ENCODE measurements around the gene NECTIN1. TPM values are rescaled to one million over a fixed set of nuclear protein-coding genes. Genes with fewer than 3 reads are reported as not detected.

NECTIN1 gene
- total and polyA plus RNA-seq, 2 of the 4 experiments (the other 2 are of a cell fraction): 2.3 to 4.2 TPM

DNA sequence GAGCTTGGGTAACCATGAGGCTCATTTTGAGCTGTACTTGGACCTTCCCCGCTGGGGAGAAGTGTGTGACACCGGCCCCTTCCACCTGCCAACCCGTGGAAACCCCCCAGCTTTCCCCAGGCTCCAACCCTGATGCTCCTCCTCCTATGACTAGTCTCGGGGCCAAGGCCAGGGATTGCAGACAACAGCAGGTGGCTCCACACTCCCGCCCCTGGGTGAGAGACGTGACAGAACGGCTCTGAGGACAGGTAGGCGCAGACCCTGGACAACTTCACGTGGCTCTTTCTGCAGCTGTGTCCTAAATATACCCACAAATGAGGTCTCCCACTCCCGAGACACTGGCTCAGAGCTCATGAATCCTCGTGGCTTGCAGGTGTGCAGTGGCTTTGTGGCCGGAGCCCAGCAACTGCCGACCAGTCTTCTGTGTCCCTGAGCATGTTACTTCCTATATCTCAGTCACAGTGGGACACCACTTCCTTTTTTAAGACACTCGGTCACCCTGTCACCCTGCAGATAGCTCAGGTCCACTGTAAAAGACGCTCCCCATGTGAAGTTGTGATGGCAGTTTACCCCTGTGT is 55.2 kb downstream of the NECTIN1 start:
- Histone ChIP-seq H3K4me3 (ENCODE audit: insufficient read depth, low read depth, low read length) (no peak overlapping the region), H3K4me1 (ENCODE audit: control insufficient read depth, insufficient read depth, low read length) (peaks cover 19% of the 10 kb centered on the region), H3K9me1 (ENCODE audit: insufficient read depth, low read length) (peaks cover 16% of the 10 kb centered on the region), H3K27ac (ENCODE audit: insufficient read depth, low read length) (no peak overlapping the region), H2AK5ac (ENCODE audit: low read depth, low read length) (no peak overlapping the region), H2BK120ac (ENCODE audit: low read depth, low read length) (no peak overlapping the region), H3K23ac (ENCODE audit: low read depth, low read length) (no peak overlapping the region), H3K79me1 (ENCODE audit: low read depth in 1 of 2, low read length in 2 of 2) (no peaks in the 10 kb centered on the region), H3K9me3 (ENCODE audit: control insufficient read depth, insufficient read depth, low read length) (0 out of 2 replicates have a peak, but pooled peaks cover 2% of the 10 kb centered on the region), H3K56ac (ENCODE audit: extremely low read depth, insufficient read depth, low read length) (no peak overlapping the region), H2BK20ac (ENCODE audit: low read depth, low read length) (no peak overlapping the region), H3K27me3 (ENCODE audit: control insufficient read depth, insufficient read depth, low read length) (no peaks in the 10 kb centered on the region), H4K8ac (ENCODE audit: low read depth in 2 of 2, low read length in 2 of 2) (no peak overlapping the region), H3K4ac (ENCODE audit: low read depth, low read length) (no peak overlapping the region), H4K91ac (ENCODE audit: insufficient read depth, low read depth, low read length) (no peak overlapping the region), H2BK5ac (ENCODE audit: low read depth, low read length, poor library complexity, severe bottlenecking) (no peak overlapping the region), H3K9ac (ENCODE audit: low read depth, low read length) (no peak overlapping the region), H2AFZ (replicated peaks; ENCODE audit: low read length, poor library complexity) (no peak overlapping the region), H4K5ac (ENCODE audit: low read depth, low read length) (no peak overlapping the region), H4K20me1 (ENCODE audit: insufficient read depth, low read length) (no peaks in the 10 kb centered on the region), H2BK15ac (ENCODE audit: low read depth, low read length) (no peak overlapping the region), H2AK9ac (replicated peaks; ENCODE audit: low read depth, low read length, poor library complexity) (no peak overlapping the region), H3K36me3 (ENCODE audit: control insufficient read depth, insufficient read depth, low read length) (no peaks in the 10 kb centered on the region), H3K4me2 (ENCODE audit: low read depth, low read length) (no peak overlapping the region), H3K18ac (ENCODE audit: low read depth, low read length) (no peak overlapping the region), H3K14ac (replicated peaks; ENCODE audit: low read depth, low read length) (no peak overlapping the region)
- ATAC-seq (ENCODE audit: low read depth) (no peak), DNase-seq (no peak)
- ChIA-PET POLR2A (ENCODE audit: unreplicated experiment) (no interaction called here), CTCF (interaction anchor here (1.1 kb wide), 1 partner anchor 55 kb away, joined by 5 read pairs; the partner anchor contains the start of gene NECTIN1)
- TF ChIP-seq NFE2L2 (IDR thresholded peaks at IDR 0.05; ENCODE audit: low read depth, low read length) (no peak), CEBPB (IDR thresholded peaks at IDR 0.05; ENCODE audit: low read depth, low read length) (no peak), SMC3 (IDR thresholded peaks at IDR 0.05; ENCODE audit: low read depth, low read length) (no peak), RAD21 (IDR thresholded peaks at IDR 0.05; ENCODE audit: low read length) (no peak), USF2 (IDR thresholded peaks at IDR 0.05; ENCODE audit: low read depth, low read length) (no peak), RFX5 (IDR thresholded peaks at IDR 0.05; ENCODE audit: low read depth, low read length) (no peak), MAFK (IDR thresholded peaks at IDR 0.05; ENCODE audit: low read depth, low read length) (no peak), BHLHE40 (IDR thresholded peaks at IDR 0.05; ENCODE audit: low read depth, low read length) (no peak), RCOR1 (IDR thresholded peaks at IDR 0.05; ENCODE audit: insufficient replicate concordance, low read length) (no peak), MAZ (IDR thresholded peaks at IDR 0.05; ENCODE audit: borderline replicate concordance, low read depth, low read length) (no peak), POLR2A (IDR thresholded peaks at IDR 0.05; ENCODE audit: low read depth, low read length) (no peak), FOS (IDR thresholded peaks at IDR 0.05; ENCODE audit: low read depth, low read length) (no peak), ELK1 (IDR thresholded peaks at IDR 0.05; ENCODE audit: borderline replicate concordance, low read depth, low read length) (no peak), MXI1 (IDR thresholded peaks at IDR 0.05; ENCODE audit: borderline replicate concordance, low read depth, low read length) (no peak)
- TF ChIP-seq, protein P1, sequence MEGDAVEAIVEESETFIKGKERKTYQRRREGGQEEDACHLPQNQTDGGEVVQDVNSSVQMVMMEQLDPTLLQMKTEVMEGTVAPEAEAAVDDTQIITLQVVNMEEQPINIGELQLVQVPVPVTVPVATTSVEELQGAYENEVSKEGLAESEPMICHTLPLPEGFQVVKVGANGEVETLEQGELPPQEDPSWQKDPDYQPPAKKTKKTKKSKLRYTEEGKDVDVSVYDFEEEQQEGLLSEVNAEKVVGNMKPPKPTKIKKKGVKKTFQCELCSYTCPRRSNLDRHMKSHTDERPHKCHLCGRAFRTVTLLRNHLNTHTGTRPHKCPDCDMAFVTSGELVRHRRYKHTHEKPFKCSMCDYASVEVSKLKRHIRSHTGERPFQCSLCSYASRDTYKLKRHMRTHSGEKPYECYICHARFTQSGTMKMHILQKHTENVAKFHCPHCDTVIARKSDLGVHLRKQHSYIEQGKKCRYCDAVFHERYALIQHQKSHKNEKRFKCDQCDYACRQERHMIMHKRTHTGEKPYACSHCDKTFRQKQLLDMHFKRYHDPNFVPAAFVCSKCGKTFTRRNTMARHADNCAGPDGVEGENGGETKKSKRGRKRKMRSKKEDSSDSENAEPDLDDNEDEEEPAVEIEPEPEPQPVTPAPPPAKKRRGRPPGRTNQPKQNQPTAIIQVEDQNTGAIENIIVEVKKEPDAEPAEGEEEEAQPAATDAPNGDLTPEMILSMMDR (conservative IDR thresholded peaks at IDR 0.05; ENCODE audit: low read depth, low read length): no peak
- in situ Hi-C loops (cut with MboI; ENCODE audit: low sequenced_read_pairs) (no loop called here), intact Hi-C loops (cut with micrococcal nuclease) (no loop called here), dilution Hi-C loops (cut with HindIII; ENCODE audit: low sequenced_read_pairs, unreplicated experiment) (no loop called here)
- no TSS peak for BruUV-seq (replicated peaks)
- WGBS, 2 experiments (ENCODE audit: extremely low coverage in 2 of 2, insufficient read length in 1 of 2): 89% methylated on average over 8 of the region's 15 CpGs; no CpG with 5 or more reads in 1 of the 2 experiments

Data from IMR-90 (cell line).